GM21786 (cell line): ENCODE results near the gene PCGF3.
"Not testable (repeated sequence)": the region's sequence is repeated elsewhere in the genome, so short reads cannot be mapped to it uniquely, and the experiment has no call there.

Source experiments
- ATAC-seq: cut with Tn5 transposase; IDR thresholded peaks from one replicate; pipeline ENCODE4 v1.9.1; 2021; ENCODE audit not compliant: unreplicated experiment

The PCGF3 gene

GRCh38 chr4:762211-763190 lies 56.9 kb downstream of the PCGF3 start:
- no peak for ATAC-seq

DNA sequence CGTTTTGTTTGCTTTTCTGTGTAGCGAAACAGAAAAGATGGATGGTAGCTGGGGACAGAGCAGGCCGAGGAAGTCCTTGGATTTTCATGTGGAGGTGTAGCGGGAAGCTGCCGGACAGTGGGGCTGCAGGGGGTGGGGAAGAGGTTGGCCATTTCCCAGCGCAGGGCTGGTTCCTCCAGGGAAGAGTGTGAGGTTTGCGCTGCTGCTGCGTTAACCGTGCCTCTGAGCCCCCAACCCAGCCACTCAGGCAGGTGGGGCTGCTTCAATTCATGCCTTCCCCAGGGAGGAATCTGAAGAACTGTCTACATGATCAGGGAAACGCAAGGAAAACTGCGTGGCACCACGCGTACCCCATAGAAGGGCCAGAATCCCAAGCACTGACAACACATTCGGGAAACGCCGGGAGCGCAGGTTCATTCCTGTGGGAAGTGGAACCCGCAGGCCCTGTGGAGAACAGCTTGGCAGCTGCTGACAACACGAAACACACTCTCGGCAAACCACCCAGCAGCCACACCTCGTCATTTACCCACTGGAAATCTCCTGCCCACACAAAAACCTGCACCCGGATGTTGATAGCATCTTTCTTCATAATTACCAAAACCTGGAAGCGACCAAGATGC lies 57.7 kb downstream of the PCGF3 start:
- no peak for ATAC-seq

DNA sequence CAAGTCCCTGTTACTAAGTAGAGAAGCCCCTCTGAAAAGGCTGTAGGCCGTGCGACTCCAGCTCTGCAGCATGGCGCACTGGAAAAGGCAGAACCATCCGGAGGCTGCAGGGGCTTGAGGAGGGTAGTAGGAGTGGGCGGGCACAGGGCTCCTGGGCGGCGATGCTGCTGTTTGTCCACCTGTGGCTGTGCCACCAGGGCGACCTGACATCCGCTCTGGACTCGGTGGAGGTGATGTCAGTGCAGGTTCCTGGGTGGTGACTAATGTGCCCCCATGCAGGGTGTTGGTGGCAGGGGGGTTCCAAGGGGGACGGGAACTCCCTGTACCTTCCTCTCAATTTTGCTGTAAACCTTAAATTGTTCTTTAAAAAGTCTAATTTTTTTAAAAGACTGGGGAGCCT lies 58.3 kb downstream of the PCGF3 start:
- ATAC-seq = no peak

DNA sequence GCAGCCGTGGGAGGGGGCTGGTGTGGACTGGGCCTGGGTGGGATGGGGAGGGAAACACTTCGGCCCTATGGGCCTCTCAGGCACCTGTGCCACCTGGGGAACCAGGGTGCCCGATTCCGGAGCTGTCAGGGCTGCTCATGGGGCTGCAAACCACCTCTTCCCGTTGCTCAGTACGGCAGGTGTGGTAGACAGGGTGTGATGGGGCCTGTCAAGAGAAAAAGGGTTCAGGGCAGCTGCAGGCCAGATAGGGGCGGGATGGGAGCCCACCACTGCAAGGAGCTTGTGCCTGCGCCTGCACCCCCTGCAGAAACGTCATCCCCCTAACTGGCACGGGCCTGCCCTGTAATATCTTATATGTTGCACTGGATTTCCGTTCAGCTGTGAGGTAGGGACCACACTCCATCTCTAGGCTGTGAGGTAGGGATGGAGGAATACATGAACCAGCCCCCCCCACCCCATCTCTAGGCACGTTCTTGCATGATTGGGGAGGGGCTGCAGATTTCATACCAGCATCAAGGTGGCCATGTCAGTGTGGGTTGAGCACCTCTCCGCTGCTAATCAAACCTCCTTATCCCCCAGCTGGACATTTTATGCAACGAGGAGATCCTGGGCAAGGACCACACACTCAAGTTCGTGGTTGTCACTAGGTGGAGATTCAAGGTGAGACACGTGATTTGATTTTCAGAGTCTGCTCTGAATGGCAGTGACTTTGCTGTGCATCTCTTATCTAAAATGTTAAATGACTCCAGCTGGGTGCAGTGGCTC lies 59.0 kb downstream of the PCGF3 start:
- ATAC-seq = no peak

GRCh38 chr4:766152-766515 lies 60.5 kb downstream of the PCGF3 start:
- no peak for ATAC-seq

GRCh38 chr4:766559-767283 lies 61.1 kb downstream of the PCGF3 start:
- no peak for ATAC-seq

DNA sequence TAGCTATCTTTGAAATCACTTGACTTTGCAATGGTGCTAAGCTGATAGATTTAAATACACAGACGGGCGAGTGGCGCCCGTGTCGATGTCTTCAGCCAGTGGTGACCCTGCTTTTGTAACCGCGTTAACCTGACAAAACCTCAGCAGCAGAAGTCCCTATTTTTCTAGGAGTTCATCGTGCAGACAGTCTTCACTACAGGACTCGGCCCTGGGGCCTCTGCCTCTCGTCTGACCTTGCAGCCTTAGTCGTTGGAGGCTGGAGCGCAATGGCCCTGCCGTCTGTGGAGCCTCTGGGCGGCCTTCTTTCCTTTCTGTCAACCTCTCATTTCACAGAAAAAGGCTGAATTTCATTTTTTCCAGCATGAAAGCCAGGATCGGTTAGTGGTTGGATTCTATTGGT lies 62.4 kb downstream of the PCGF3 start:
- ATAC-seq = no peak

DNA sequence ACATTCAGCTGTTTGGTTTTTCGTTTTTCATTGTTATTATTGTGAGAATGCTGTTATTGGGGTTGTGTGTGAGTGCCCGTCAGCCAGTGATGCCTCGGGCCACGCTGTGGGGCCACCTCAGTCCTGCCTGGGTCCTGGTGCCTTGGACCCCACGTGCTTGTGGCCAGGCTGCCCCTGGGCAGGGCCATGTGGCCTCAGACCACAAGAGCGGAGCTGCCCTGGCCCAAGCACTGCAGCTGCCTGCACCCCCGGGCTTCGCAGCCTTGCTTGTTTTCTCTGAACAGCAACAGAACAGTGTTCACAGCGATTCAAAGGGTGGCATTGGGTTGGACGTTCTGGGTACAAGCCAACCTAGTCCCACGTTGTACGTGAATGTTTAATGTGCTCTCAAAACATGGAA lies 63.4 kb downstream of the PCGF3 start:
- no peak for ATAC-seq

- no peak for ATAC-seq
Observed at GRCh38 chr4:769511-769910, 63.9 kb downstream of the PCGF3 start.

DNA sequence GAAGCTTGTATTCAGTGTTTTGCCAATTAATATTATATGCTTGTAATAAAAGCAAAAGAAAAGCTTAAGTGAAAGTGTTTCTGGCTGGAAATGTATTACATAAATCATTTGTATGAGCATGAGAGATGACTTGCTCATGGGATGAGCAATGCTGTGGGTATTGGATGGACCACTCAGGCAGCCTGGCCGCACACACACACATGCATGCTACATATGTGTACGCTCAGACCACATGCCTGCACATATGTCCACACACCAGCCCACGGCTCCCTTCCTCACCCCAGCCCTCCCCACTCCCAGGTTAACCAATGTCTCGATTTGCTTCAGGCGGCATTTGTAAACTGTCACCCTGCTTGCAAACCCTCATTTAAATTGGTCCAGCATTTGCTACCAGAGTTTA lies 64.4 kb downstream of the PCGF3 start:
- ATAC-seq = no peak

DNA sequence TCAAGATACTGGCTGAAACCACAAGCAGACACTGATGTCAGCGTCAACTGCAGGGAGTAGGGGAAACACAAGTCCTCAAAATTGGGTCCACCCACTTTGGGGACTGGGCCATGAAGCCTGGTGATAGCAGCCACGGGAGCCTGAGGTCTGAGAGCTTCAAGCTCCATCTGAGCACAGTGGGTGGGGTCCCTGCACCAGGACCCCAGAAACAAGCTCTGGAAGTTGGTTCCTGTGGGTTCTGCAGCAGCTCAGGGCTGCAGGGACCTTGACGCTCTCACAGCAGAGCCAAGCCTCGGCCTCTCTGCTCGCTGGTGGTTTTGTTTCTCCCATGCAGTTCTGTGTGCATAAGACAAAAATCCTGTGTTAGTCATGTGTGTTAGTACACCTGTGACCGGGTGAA lies 65.8 kb downstream of the PCGF3 start:
- no peak for ATAC-seq

DNA sequence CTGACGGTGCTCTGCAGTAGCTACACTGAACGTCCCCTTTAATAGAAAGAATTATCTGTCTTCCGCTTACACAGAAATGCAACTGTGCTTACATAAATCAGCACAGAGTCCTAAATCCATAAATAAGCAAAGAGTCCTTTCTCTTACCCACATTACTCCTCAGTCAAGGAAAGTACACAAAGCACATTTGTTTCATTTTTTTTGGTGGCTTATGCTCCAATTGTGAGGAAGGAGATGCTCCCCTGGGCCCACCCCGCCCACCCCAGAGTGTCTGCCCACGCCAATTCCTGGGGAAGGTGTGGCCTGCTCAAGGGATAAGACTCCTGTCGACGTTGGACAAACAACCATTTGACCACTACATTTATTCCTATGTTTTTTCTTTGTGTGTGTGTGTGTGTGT lies 66.5 kb downstream of the PCGF3 start:
- ATAC-seq = no peak

DNA sequence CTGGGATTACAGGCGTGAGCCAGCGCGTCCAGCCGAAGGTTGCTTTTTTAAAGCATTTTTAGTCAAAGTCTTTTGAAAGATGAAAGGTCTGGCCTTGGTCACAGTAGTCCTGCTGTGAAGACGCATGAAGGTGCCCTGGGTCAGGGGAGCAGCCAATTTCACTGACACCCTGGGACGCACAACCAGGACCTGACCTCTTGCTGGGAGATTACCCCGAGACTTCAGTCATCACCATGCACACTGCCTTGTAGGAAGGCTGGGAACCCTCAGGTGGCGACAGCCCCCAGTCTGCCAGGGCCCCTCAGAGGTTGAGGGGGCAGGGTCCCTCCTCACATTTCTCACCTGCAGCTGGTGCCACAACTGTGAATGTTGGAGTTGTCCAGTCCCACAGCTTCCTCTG lies 67.1 kb downstream of the PCGF3 start:
- no peak for ATAC-seq

DNA sequence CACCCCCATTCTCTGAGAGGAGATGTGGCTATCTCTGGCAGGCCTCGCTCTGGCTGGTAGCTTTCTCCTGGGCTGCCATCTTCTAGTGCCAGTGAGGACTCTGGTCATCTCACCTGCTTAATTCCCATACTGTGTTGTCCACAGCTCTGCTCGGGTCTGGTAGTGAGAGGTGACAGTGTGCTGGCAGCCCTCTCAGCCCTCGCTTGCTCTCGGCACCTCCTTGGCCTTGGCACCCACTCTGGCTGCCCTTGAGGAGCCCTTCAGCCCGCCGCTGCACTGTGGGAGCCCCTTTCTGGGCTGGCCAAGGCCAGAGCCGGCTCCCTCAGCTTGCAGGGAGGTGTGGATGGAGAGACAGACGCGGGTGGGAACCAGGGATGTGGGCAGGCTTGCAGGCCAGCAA lies 67.6 kb downstream of the PCGF3 start:
- no peak for ATAC-seq

GRCh38 chr4:774419-775092 lies 68.9 kb downstream of the PCGF3 start:
- not testable (repeated sequence) for ATAC-seq

DNA sequence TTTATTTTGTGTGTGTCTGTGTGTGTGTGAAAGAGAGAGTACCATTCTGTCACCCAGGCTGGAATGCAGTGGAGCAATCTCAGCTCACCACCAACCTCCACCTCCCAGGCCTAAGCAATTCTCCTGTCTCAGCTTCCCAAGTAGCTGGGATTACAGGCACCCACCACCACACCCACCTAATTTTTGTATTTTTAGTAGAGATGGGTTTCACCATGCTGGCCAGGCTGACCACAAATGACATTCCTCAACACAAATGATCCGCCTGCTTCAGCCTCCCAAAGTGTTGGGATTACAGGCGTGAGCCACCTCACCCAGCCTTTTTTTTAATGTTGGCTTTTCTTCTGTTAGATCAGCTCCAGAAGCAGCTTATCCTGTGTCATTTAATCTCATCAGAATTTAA lies 69.9 kb downstream of the PCGF3 start:
- ATAC-seq = not testable (repeated sequence)

DNA sequence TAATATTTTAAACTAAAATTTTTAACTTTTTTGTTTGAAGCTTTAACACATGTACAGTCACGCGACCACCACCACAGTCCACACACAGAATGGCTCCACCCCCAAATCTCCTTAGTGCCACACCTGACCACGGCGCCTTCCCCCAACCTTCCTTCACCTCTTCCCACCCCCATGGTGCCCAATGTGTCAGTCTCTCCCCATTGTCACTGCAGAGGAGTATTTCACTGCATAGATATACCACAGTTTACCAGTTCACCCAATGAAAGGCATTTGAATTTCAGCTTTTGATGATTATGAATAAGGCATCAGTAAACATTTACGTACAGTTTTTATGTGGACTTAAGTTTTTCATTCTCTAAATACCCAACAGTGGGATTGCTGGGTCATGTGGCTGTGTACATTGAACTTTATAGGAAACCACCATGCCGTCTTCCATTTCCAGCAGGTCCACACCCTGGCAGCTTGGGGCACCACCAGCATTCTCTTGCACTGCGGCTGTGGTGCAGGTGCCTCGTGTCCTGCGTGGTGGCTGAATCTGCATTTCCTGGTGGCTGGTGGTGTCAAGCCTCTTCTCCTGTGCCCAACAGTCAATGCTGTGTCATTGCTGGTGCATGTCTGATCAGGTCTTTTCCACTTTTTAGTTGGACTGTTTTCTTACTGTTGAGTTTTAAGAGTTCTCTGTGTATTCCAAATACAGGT lies 71.3 kb downstream of the PCGF3 start:
- ATAC-seq = no peak

- no peak for ATAC-seq
Observed at GRCh38 chr4:777520-778262, 72.1 kb downstream of the PCGF3 start.

DNA sequence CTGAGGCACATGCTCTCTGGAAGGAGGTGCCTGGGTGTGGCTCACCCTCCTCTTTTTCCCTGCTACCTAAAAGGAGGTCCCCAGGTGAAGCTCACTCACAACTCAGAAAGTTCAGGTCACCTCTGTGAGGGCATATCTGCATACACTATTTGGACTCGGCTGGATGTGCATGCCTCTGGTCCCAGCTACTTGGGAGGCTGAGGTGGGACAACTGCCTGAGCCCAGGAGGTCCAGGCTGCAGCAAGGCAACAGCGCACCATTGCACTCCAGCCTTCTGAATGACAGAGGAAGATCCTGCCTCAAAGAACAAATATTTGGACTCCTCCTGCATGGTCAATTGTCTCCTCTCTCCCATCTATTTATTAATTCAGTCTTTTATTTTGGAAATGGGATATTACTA lies 73.9 kb downstream of the PCGF3 start:
- no peak for ATAC-seq
